Spinal cord (tissue), 4 donors: ENCODE data around the gene SUZ12. TPM values are rescaled to one million over a fixed set of nuclear protein-coding genes. Genes with fewer than 3 reads are reported as not detected.

Experiments used
- polyA plus RNA-seq, 2 donors: library from polyadenylated mRNA; unstranded; fragments of 120-200 nt; gene quantifications; one replicate each; pipeline ENCODE4 v1.2.1, GENCODE V29; 2013; ENCODE audit not compliant: insufficient read length in 2 of 2
- small RNA-seq: library from RNA; depleted of rRNA; stranded (forward); fragments of <200 nt; gene quantifications from one replicate; pipeline ENCODE3, GENCODE V24; 2014; ENCODE audit warnings: low replicate concordance
- total RNA-seq, 2 donors: library from RNA; depleted of rRNA in 1 of 2; stranded (reverse); fragments of 120-200 nt in 1 of 2; fragments of >200 nt in 1 of 2; gene quantifications; one replicate each; pipeline versions ENCODE4 v1.2.3 to v1.2.4, GENCODE V29; 2013 to 2014

SUZ12 gene
- total and polyA plus RNA-seq, 4 donors, result 17.3 to 39.4 (median 25.8) TPM

Small RNA genes within 50 kb of the gene (small RNA-seq; reads per million reads assigned to genes)
- gene AC090616.4 (not detected), gene RNA5SP437 (not detected)

Other genes with a start within 250 kb of the SUZ12 start
- gene COPRS, start 77.8 kb upstream of the SUZ12 start, total RNA-seq, result 10 to 100 TPM; 36.6 to 97.4 TPM
- 10 to 100 TPM; 86.7 to 91.3 TPM for gene COPRS, start 77.8 kb upstream of the SUZ12 start, polyA plus RNA-seq
- 10 to 100 TPM; 38.1 to 64.8 TPM for gene UTP6, start 35.3 kb upstream of the SUZ12 start, total RNA-seq
- gene UTP6, start 35.3 kb upstream of the SUZ12 start, polyA plus RNA-seq, result 10 to 100 TPM; 59.4 to 71.4 TPM
- gene LRRC37B, start 70.4 kb downstream of the SUZ12 start, total RNA-seq, result 10 to 100 TPM; 29.8 to 41.5 TPM
- 10 to 100 TPM; 47.2 to 51.9 TPM for gene LRRC37B, start 70.4 kb downstream of the SUZ12 start, polyA plus RNA-seq
- 100 to 1,000 TPM in 1 of 2 donors, 10 to 100 TPM in 1; 61.8 to 114 TPM for gene RHOT1, start 205.5 kb downstream of the SUZ12 start, total RNA-seq
- gene RHOT1, start 205.5 kb downstream of the SUZ12 start, polyA plus RNA-seq, result 10 to 100 TPM; 53.0 to 62.4 TPM